PFSK-1 (cell line): Measurements from ENCODE around the gene GRB10.

Experiments
- FOXP2 ChIP-seq: optimal IDR thresholded peaks from 2 replicates; pipeline ENCODE3; 2011; ENCODE audit warnings: borderline replicate concordance, control low read depth, inconsistent platforms; ENCODE audit not compliant: insufficient read depth; ENCODE audit errors: extremely low read length, extremely low read depth
- POLR2AphosphoS5 ChIP-seq: IDR thresholded peaks from 2 replicates; pipeline ENCODE4 v1.6.1; 2012; ENCODE audit warnings: low read depth, mild to moderate bottlenecking, control low read depth, low read length, moderate library complexity
- SIN3A ChIP-seq: IDR thresholded peaks from 2 replicates; pipeline ENCODE4 v1.6.1; 2012; ENCODE audit warnings: mild to moderate bottlenecking, low read length, moderate library complexity, borderline replicate concordance; ENCODE audit not compliant: insufficient read depth
- TAF1 ChIP-seq: IDR thresholded peaks from 2 replicates; pipeline ENCODE4 v1.6.1; 2012; ENCODE audit warnings: low read length, control low read depth, borderline replicate concordance; ENCODE audit not compliant: insufficient read depth
- TF ChIP-seq, protein P1 (sequence below), 2 experiments: IDR thresholded peaks; 2 replicates each; pipeline versions ENCODE4 v1.6.1 to v1.8.0; 2011 to 2012; ENCODE audit warnings: low read depth in 2 of 2, low read length in 2 of 2, control low read depth in 1 of 2, inconsistent platforms in 1 of 2, mild to moderate bottlenecking in 1 of 2, moderate library complexity in 1 of 2; ENCODE audit not compliant: insufficient read depth in 1 of 2

The GRB10 gene

DNA sequence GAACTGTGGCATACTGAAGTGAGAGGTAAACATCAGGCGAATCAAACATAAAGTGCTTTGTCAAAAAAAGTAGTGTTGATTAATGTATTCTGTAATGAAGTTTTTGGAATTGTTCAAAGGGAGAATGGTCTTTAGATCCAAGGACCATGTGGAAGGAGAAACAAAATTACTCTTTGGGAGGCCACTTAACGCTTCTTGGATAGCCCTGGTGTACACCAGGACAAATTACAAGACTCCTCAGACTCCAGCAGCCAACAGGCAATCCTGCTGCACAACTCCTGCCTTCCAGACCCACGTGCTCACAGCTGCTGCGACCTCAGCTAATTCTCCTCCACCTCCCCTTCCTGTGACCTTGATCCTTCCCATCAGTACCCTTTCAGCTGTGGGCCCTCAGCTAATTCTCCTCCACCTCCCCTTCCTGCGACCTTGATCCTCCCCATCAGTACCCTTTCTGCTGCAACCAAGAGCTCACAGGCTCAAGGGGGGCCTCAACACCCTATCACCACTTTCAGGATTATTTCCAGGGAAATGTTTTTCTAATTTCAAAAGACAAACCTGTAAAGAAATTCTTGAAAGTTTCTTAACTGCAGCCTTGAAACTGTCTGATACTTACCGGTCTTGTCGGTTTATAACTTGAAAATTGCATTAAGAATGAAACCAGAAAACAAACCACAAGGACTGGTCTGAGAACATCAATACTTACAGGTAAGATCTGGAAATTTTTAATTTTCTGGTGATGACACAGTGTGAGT, 187.8 kb downstream of the GRB10 start:
- TF ChIP-seq, protein P1, sequence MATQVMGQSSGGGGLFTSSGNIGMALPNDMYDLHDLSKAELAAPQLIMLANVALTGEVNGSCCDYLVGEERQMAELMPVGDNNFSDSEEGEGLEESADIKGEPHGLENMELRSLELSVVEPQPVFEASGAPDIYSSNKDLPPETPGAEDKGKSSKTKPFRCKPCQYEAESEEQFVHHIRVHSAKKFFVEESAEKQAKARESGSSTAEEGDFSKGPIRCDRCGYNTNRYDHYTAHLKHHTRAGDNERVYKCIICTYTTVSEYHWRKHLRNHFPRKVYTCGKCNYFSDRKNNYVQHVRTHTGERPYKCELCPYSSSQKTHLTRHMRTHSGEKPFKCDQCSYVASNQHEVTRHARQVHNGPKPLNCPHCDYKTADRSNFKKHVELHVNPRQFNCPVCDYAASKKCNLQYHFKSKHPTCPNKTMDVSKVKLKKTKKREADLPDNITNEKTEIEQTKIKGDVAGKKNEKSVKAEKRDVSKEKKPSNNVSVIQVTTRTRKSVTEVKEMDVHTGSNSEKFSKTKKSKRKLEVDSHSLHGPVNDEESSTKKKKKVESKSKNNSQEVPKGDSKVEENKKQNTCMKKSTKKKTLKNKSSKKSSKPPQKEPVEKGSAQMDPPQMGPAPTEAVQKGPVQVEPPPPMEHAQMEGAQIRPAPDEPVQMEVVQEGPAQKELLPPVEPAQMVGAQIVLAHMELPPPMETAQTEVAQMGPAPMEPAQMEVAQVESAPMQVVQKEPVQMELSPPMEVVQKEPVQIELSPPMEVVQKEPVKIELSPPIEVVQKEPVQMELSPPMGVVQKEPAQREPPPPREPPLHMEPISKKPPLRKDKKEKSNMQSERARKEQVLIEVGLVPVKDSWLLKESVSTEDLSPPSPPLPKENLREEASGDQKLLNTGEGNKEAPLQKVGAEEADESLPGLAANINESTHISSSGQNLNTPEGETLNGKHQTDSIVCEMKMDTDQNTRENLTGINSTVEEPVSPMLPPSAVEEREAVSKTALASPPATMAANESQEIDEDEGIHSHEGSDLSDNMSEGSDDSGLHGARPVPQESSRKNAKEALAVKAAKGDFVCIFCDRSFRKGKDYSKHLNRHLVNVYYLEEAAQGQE (IDR thresholded peaks at IDR 0.05; ENCODE audit: insufficient read depth in 1 of 2, low read depth in 2 of 2, low read length in 2 of 2): no peak
- no peak for TF ChIP-seq TAF1
- TF ChIP-seq FOXP2: no peak
- no peak for TF ChIP-seq SIN3A
- TF ChIP-seq POLR2AphosphoS5: no peak

DNA sequence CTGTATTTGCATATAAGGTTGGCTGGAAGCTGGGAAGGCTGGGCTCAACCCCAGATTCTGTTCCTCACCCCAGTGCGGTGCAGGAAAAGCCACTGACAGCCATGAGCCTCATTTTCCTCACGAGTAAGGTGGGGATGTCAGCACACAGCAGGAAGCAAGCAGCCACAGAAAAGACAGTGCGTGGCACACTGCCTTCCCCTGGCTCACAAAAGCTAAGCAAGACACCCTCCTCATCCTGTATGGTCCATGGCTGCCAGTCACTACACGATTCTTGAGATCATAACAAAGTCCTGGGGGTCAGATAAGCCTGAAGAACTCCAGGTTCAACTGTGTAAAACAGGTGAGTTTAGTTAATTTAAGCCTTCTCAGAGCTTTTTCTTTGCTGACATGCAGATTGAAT, 188.6 kb downstream of the GRB10 start:
- TF ChIP-seq FOXP2 (no peak), POLR2AphosphoS5 (no peak), SIN3A (no peak), TAF1 (no peak)
- TF ChIP-seq, protein P1 (IDR thresholded peaks at IDR 0.05; ENCODE audit: insufficient read depth in 1 of 2, low read depth in 2 of 2, low read length in 2 of 2): no peak

GRCh38 chr7:50592940-50593339, 189.8 kb downstream of the GRB10 start:
- TF ChIP-seq, protein P1 (IDR thresholded peaks at IDR 0.05; ENCODE audit: insufficient read depth in 1 of 2, low read depth in 2 of 2, low read length in 2 of 2): no peak
- no peak for TF ChIP-seq FOXP2
- no peak for TF ChIP-seq POLR2AphosphoS5
- TF ChIP-seq TAF1: no peak
- no peak for TF ChIP-seq SIN3A

GRCh38 chr7:50591480-50592438, 190.9 kb downstream of the GRB10 start:
- TF ChIP-seq, protein P1 (IDR thresholded peaks at IDR 0.05; ENCODE audit: insufficient read depth in 1 of 2, low read depth in 2 of 2, low read length in 2 of 2): no peak
- TF ChIP-seq FOXP2 (no peak), SIN3A (no peak), POLR2AphosphoS5 (no peak), TAF1 (no peak)
